ENCODE measurements around the gene SERPINA1.
"Not testable (repeated sequence)": the region's sequence is repeated elsewhere in the genome, so short reads cannot be mapped to it uniquely, and the experiment has no call there.

The SERPINA1 gene

DNA sequence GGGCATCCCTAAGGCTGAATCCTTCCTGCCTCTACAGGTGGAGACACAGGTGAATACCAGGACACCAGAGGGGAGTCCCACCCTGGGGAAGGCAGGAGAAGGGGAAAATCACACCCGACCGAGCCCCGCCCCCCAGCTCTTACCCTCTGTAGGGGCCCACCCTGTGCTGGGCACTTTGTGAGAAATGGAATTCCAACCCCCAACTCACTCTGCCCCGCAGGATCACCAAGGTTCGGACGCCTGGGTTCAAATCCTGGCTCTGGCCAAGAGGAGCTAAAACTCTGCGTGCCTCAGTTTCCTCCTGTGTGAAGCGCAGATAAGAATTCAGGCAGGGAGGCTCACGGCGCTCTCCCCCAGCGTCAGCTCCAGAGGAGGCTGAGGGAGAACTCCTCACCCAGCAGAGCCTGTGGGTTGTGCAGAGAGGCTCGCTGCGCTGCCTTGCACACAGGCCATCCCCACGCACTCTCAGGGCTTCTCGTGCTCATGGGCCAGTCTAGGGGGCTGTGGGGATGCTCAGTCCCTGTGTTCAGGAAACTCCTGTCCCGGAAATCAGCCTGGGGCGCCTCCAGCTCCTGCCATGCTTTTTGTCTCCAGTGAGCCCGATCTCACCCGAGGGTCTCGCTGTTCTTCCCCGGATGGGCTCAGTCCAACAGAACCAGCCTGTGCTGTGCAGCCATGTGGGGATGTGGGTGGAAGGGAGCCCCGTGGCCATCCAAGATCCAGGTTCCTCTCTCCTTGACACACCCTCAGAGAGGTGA lies 18.5 kb downstream of the SERPINA1 start:
- DNase-seq (ENCODE audit: low spot score), result not testable (repeated sequence)

DNA sequence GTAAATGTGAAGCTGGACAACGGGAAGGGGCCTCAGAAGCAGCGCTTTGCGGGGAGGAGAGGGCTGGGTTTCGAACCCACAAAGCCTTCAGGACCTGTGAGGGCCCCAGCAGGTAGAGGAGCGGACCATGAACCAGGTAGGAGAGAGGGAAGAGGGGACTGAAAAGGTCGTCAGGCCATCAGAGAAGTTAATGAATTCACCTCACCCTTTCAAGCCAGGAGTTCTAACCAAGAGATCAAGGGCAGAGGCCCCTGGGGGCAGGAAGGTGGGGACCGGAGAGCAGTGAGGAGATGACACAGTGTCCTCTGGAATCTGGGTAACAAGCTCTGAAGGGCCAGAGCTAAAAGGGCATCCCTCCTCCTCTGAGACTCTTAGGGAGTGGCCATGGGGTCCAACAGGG lies 19.4 kb downstream of the SERPINA1 start:
- DNase-seq (ENCODE audit: low spot score), result no peak

DNA sequence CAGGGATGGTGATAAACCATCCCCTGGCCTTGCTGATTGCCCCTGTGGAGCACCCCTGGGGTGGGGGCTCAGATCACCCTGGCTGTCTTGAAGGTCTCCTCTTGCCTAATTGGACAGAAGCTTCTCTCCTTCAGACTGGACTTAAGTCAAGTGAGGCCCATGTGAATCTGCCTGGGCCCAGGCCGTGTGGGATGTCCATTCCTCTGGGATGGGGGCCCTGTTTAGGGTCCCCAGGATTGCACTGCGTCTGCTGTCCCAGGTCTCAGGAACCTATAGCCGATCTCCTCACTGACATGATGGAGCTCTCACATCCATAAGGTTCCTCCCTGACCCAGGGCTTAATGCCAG lies 20.2 kb downstream of the SERPINA1 start:
- DNase-seq (ENCODE audit: low spot score), result no peak

DNA sequence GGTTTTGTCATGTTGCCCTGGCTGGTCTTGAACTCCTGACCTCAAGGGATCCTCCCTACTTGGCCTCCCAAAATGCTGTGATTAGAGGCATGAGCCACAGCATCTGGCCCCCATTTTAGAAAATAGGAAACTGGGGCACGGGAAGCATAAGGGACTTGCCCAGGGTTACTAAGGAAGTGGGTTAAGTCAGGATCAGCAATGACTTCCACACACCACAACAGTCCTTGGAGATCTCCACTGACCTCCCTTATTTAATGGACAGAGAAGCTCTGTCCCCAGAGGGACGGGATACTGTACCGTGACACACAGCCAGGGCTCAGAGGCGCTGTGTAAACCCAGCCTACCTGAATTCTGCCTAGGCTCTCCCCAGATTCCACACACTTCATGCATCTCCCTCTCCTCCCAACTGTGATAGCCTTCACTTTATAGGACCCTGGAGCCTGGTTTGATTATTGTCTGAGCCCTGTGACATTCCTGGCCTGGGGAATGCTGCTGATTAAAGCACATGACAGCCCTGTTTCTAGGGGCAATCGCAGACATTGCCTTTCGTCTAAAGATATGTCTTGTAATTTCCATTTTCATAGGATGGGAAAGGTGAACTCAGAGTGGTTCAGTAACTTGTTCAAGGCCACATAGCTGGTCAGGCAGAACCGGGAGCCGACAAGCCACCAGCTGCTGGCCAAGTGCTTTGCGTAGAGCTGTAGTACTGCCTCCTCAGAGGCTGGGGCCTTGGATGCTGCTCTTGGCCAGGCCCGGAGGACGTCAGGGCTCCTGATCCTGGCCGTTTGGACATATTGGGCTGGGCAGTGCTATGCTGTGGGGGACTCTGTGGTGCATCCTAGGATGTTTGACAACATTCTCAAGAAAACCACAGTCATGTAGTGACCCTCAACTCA lies 20.8 kb downstream of the SERPINA1 start:
- no peak for DNase-seq (ENCODE audit: low spot score)

DNA sequence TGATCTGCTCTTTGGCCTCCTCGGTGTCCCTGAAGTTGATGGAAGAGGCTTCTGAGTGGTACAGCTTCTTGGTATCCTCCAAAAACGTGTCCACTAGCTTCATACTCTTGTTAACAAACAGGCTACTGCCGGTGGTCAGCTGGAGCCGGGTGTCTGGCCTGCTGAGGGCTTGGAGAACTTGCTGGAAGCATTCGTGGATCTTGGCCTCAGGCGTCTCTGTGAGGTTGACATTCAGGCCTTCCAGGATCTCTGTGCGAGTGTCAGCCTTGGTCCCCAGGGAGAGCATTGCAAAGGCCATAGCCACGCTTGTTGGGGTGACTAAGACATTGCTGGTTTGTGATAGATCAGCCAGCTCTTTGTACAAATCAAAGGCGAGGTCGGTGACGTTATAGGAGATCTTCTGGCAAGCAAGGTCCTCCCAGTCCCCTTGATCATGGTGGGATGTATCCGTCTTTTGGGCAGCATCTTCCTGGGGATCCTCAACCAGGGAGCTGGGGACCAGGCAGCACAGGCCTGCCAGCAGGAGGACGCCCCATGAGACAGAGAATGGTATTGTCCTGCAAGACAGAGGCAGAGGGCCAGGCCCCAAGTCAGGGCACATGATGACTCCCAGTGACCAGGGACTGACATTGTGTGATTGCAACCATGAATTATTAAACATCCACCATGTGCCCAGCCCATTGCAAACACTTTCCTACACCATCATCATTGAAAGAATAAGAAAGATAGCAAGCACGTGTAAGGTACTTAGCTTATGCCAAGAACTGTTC lies 22.1 kb downstream of the SERPINA1 start, which contains the start of gene SERPINA2:
SERPINA2 (minus strand) TSS at position 553 of the 770 bp plus-strand sequence.
- DNase-seq (ENCODE audit: low spot score), result no peak

DNA sequence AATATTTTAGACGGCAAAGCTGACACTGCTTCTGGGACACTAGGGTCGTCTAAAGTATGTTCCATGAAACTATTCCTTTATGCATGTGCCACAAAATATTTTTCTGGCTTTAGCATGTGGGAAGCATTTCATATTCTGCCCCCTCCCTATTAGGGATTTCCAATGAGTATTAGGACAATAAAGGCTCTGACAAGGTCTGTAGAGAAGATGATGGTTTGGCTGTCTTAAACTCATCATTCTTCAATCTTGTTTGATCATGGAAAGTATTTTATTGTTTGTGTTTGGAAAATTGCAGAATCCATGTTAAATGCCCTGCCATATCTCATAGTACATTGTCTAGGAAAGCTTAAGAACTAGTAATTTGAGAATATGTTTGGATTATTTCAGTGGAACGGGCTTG lies 22.8 kb downstream of the SERPINA1 start:
- no peak for DNase-seq (ENCODE audit: low spot score)

DNA sequence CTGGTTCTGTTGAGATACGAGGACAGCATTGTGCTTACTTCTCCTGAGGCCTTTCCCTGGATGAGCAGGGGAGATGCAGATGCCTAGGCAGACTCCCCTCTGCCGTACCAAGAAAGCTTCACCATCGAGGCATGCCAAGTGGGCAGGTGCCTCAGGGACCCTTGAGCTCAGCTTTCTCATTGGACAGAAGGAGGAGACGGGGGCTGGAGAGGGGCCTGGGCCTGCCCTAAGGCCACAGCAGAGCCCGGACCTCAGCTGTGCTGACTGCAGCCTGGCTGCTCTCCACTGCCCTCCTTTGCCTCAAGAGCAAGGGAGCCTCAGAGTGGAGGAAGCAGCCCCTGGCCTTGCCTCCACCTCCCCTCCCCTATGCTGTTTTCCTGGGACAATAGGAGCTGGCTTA lies 23.4 kb downstream of the SERPINA1 start:
- no peak for DNase-seq (ENCODE audit: low spot score)

DNA sequence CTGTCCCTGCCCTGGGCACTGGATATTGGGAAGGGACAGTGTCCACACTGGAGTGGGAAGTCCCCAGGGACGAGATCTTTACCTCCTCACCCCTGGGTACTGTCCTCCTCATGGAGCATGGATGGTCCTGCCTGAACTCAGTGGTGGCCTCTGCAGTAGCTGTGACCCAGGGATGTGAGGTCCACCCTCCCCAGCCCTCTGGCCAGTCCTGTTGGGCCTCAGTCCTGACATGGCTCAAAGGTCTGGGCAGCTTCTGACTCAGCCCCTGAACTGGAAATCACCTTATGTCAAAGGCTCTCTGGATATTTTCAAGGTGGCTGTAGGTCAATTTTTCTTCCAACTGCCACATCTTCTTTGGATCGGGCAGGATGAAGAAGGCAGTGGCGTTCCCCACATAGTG lies 24.4 kb downstream of the SERPINA1 start:
- DNase-seq (ENCODE audit: low spot score), result no peak

DNA sequence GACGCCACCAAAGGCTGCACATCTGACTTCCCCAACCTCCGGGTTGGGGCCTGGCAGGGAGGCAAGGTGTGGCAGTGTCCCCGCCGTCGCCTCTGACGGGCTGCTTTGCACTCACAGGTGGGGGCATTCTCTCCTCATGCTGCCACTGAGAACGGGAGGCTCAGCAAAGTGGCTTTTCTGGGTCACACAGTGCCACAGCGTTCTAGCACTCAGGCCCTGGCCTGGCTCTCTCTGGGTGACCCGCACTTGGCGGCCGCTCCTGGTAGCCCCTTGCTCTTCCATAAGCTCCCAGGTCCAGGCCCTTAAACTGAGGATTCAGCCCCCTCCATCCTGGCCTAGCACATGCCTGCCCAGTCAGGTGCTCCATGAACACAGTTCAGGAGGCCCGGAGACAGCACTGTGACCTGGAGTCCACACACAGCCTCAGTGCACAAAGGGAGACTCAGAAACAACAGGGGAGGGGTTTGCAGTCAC lies 25.2 kb downstream of the SERPINA1 start:
- DNase-seq (ENCODE audit: low spot score), result no peak

DNA sequence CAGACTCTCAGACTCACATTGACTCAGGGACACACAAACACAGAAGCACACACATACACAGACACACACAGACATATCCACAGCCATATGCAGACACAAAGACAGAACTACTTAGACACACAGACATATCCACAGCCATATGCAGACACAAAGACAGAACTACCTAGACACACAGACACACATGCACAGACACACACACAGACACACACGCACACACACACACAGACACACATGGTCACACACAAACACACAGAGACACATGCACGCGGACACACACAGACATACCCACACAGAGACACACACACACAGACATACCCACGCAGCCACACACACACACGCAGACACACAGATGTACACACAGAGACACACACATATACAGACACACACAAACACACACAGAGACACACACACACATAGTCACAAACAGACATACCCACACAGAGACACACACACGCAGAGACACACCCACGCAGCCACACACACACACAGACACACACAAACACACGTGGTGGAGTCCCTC lies 25.7 kb downstream of the SERPINA1 start:
- no peak for DNase-seq (ENCODE audit: low spot score)

DNA sequence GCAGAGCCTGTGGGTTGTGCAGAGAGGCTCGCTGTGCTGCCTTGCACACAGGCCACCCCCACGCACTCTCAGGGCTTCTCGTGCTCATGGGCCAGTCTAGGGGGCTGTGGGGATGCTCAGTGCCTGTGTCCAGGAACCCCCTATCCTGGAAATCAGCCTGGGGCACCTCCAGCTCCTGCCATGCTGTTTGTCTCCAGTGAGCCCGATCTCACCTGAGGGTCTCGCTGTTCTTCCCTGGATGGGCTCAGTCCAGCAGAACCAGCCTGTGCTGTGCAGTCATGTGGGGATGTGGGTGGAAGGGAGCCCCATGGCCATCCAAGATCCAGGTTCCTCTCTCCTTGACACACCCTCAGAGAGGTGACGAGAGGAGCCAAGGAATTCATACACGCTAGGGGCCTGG lies 26.7 kb downstream of the SERPINA1 start:
- no peak for DNase-seq (ENCODE audit: low spot score)

DNA sequence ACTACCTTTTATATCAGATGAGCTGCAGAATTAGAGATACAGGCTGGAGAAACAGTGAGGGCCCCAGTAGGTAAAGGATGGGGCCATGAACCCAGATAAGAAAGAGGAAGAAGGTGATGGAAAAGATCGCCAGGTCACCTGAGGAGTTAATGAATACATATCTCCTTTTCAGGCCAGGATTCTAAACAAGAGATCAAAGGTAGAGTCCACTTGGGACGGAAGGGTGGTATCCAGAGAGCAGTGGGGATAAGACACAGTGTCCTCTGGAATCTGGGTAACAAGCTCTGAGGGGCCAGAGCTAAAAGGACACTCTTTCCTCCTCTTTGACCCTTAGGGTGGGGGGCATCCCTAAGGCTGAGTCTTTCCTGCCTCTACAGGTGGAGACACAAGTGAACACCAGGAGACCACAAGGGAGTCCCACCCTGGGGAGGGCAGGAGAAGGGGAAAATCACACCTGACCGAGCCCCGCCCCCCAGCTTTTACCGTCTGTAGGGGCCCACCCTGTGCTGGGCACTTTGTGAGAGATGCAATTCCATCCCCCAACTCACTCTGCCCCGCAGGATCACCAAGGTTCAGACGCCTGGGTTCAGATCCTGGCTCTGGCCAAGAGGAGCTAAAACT lies 27.3 kb downstream of the SERPINA1 start:
- no peak for DNase-seq (ENCODE audit: low spot score)

DNA sequence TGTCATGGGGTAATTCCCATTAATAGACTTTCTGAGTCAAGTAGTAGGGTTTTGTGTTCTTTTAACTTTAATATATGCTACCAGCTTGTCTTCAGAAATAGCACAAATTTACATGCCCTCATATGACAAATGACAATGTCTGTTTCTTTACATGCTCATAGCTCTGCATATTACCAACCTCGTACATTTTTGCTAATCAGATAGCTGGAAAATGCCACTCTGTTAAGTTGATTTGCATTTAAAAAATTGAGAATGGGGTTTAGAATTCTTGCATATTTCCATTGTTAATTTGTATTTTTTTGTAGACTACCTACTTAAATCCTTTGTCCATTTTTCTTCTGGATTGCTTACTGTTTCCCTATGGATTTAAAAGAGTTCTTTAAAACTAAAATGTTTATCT lies 31.2 kb downstream of the SERPINA1 start:
- no peak for DNase-seq (ENCODE audit: low spot score)

DNA sequence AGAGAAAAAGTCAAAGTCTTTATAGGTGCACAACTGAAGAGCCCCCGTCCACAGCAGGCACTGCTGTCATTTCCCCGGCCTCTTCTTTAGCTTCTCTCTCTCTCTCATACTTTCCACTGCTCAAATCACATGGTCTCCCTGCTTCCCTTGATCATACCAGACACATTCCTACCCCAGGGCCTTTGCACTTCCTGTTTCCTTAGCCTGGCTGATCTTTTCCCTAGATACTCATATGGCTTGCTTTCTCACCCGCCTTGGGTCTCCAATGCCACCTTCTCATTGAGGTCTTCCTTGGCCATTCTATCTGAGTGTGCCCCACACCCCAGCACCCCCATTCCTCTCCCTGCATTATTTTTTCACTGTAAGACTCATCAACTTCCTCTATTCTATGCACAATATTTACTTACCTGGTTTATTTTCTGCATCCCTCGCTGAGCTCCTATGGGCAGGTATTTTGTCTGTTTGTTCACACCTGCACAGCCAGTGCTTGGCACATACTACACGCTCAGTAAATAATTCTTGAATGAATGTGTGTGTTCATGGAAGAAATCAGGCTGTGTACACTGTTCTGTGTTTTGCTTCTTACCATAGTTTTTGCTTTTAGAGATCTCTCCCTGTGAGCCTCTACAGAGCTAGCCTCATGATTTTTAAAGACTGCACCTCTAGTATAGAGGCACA lies 31.9 kb downstream of the SERPINA1 start:
- no peak for DNase-seq (ENCODE audit: low spot score)

DNA sequence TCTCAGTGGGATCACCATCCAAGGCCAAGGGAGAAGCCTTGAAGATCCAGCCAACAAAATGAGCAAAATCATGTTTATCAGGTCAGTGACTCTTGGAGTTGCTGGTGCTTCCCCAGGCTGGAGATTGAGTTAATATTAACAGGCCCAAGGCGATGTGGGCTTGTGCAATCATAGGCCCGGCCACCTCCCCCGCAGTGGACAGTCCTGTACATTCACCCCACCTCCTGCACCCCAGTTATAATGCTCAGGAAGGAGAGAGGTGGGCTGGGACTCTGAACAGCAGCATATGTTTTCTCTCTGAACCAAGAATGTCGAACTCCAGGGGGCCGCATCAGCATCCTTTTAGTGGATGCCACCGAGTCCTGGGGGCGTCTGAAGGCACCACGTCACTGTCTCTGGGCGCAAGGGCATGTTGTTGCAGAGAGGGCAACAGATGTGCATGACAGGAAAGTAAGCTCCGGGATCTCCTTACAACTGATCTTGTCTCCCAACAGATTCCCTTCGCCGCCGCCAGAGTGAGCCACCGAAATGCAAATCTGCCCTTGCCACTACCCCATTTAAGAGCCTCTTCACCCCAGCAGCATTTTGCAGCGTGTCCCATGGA lies 33.1 kb downstream of the SERPINA1 start:
- DNase-seq (ENCODE audit: low spot score), result no peak

DNA sequence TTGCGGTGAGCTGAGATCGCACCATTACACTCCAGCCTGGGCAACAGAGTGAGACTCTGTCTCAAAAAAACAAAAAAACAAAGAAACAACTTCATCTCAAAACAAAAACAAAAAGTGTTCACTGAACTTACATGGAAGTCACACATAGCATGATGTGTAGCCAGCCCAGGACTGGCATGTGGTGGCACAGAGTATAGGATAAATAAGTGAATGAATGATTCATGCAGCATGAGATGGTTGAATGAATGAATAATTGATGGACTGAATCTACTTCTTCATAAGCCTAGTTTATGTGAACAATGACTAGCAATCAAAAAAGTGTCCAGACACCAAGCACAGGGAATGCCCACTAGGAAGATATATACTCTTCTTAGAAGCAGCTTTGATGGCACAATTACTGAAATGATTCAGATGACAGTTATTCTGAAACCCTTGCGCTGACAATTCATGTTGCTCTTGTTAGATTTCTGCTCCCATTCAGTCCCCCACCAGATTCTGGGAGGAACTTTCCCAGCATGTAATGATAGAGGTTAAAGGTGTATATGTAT lies 33.7 kb downstream of the SERPINA1 start:
- no peak for DNase-seq (ENCODE audit: low spot score)

DNA sequence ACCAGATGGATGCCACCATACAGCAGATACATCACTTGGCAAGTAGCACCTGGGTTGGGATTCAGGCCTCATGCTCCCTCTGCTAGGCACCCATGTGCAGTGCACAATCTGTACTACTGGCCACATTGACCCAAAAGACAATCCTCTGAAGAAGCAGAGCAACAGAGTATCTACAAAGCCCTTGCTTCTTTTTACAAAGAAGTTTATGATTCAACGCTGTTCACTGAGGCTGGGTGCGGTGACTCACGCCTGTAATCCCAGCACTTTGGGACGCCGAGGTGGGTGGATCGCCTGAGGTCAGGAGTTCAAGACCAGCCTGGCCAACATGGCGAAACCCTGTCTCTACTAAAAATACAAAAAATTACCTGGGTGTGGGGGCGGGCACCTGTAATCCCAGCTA lies 34.2 kb downstream of the SERPINA1 start:
- DNase-seq (ENCODE audit: low spot score), result not testable (repeated sequence)

DNA sequence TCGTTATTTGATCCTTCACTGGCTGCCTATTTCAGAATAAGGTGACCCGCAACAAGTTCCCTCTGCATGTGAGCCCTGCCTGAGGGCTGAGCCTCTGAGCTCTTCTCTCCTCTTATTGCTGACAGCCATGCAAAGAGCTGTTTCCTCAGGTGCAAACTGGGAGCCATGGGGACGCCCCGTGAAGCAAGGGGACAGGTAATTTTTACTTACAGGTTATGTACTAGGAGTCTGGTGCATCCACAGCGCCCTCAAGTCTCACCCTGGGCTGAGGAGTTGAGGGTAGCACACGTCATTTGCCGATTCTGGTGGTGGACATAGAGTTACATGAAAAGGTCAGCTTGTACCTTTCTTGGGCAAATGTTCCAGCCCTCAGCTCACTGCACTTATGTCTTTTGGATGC lies 39.1 kb downstream of the SERPINA1 start:
- DNase-seq (ENCODE audit: low spot score), result no peak

DNA sequence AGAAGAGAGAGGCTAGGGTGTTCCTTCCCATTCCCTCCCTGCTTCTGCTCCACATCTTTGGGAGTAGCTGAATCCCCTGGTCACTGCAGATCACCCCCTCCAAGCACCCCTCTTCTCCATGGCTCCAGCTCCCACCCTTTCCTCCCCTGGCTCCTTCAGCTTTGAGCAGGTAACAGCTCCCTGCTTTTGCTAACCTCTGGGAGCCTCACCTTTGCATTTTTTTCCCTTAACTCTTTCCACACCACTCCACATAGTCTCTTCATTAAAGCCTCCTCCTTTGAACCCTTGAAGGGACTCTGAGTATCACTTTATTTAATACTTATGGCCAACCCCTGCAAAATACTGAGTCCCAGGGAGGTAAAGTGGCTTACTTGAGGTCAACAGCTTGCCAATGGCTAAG lies 39.6 kb downstream of the SERPINA1 start:
- DNase-seq (ENCODE audit: low spot score), result no peak

DNA sequence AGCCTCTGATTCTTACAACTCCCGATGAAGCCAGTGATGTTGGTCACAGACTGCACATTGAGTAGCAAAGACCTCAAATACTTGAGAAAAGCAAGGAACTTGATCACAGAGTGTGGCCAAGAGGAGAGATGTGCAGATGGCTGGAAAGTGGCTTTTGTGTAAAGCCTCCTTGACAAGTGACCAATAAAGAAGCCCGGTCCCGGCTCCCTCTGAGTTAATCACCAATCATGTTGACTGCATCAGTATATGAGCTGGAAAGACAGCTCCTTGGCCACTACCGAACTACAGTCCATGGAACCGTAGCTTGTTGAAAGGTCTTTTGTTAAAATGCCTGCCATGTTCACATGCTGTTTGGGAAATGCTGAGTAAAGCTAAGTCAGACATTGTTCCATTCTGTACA lies 41.6 kb downstream of the SERPINA1 start:
- no peak for DNase-seq (ENCODE audit: low spot score)
